ENCODE measurements around the gene EDEM2.

DNA sequence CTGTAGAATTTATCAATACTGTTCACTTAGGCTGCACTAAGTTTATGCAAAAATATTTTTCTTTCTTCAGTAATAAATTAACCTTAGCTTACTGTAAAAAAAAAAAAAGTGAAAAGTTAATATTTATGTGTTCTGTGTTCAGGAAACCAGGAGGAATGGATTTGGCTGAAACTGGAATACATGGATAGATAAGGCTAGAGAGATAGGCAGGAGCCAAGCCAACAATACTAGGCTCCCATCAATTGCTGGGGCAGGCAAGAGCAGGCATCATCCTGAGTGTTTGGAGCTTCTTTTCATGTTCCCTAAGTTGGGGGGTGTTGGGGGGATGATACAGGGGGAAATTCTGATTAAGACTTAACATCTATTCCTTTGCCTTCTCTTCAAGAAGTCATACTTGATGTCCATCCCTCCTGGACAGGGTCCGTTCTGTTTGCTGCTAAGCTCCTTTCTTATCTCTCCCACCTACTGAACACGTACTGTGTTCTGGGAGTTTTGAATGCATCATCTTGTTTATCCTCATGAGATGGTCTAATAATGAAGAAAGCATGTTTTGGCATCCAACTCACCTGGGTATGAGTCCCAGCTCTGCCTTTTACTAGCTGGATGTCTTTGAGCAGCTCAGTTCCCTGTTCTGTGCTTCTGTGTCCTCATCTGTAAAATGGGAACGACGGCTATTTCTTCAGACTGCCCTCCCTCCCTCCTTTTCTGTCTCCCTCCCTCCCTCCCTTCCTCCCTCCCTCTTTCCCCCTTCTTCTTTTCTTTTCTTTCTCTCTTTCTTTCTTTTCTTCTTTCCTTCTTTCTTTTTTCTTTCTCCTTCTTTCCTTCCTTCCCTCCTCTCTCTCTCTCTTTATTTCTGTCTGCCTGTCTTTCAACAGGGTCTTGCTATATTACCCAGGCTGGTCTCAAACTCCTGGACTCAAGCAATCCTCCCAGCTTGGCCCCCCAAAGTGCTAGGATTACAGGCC lies 18.4 kb upstream of the EDEM2 start:
- TF ChIP-seq CTCF (IDR thresholded peaks at IDR 0.05 in 4 of 5, conservative IDR thresholded peaks at IDR 0.05 in 1 of 5) (no peak), POLR2A (IDR thresholded peaks at IDR 0.05) (no peak)

All from gastrocnemius medialis (tissue), 4 donors.